Fibroblast of skin of left biceps (primary cell): ENCODE results near the gene OSBPL6.
A peak's percentile ranks its signal among the peaks of the same experiment; 100 is the strongest.
"Not testable (repeated sequence)": the region's sequence is repeated elsewhere in the genome, so short reads cannot be mapped to it uniquely, and the experiment has no call there.

Experiments used
- DNase-seq, 2 experiments: peaks; one replicate each; pipeline ENCODE4 v3.0.0-alpha.2; 2013; ENCODE audit warnings: low read depth in 2 of 2

The OSBPL6 gene

DNA sequence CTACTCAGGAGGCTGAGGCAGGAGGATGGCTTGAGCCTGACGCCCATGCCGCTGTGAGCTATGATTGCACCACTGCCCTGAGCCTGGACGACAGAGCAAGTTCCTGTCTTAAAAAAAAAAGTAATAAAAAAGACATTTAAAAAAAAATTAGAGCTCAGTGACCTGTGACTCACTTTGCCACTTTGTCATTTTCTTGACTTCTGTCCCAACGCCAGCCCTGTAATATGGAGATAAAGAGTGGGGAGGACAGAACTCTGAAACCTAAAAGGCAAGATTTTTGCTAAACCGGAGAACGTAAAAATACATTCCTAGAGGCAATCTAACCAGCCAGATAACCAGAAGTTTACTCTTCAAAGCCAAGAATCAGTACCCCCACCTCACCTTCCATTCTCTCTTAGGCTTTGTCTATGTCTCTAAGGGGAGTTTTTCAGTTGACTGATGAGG lies 207.7 kb downstream of the OSBPL6 start:
- no peak for DNase-seq

DNA sequence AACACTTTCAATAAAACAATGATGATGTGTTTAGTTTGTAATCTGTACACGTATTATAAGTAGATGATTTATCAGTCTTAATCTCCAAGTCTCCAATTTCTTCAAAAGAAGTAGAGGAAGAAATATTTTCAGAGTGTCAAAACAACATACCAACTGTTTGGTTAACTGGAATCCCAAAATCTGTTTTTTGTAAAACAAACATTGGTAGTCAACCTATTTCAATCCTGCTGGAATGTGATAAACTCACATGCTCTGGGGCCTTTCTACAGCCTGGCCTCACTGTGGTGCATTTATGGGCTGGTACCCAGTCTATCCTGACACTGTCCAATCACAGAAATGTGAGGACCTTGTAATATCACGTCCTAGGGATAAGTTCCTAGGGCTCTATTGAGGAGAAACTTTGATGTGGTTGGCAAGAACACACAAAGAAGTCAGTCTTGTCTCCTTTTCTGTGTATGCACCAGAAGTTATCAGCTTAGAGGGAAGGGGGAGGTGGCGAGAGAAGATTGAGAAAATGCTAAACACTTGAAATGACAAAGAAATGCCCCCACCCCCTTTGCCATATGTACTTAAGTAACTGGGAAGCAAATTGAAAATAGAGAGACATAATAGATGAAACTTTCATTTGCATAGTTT lies 209.5 kb downstream of the OSBPL6 start:
- no peak for DNase-seq

DNA sequence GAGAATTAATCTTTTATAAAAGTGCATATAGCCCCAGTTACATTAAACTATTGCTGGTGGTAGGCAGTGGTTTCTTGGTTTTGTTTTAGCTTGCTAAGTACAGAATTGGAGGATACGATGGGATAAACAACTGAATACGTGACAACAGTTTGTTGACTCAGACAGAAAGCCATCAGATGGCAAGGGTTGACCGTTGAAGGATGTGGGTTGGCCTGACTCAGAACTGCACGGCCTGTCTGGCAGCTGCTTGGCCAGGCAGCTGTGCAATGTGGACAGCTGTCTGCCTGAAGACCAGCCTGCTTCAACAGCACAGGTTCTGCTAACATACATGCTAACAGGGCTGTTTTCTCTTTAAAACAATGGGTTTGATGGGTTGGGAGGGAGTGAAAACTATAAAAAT lies 210.1 kb downstream of the OSBPL6 start:
- no peak for DNase-seq

DNA sequence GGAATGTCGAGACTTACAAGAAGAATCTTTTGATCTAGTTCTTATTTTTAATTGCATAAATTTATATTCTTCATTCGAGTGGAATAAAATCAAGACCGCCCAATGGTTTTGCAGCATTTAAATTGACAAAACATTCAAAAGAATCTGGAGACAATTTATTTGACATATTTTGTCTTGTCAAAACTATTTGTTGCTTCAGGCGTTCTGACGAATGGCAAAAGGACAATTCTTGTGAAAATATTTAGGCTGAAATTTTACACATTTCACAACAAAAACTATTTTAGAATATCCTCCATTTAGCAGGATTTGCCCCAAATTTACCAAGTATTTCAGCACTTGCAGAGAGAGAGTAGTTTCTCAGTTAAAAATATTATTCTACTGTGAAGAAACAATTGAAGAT lies 214.9 kb downstream of the OSBPL6 start:
- DNase-seq = no peak

DNA sequence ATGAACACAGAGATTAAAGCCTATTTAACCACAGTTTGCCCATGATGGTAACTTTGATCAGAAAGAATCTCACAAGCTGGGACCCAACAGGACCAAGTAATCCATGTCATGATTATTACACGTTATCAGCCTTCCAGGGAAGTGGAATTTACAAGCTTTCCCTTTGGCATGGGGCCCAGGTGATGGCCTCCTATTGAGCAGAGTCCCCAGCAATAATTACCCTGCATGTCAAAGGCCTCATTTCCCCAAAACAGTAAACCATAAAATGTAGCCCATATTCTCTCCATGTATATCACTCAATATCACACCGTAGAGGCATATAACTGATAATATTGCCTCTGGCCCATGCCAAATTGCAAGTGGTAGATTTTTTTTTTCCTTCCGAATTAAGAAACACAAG lies 217.7 kb downstream of the OSBPL6 start:
- no peak for DNase-seq

DNA sequence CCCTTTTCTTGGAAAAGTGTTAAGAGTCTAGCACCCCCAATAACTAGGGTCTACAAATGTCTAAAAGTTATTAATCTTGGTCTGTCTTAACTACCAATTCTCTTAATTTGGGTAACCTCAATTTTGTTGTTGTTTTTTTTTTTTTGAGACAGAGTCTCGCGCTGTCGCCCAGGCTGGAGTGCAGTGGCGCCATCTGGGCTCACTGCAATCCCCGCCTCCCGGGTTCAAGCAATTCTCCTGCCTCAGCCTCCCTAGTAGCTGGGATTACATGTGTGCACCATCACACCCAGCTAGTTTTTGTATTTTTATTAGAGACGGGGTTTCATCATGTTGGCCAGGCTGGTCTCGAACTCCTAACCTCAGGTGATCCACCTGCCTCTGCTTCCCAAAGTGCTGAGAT lies 218.1 kb downstream of the OSBPL6 start:
- DNase-seq = not testable (repeated sequence)

DNA sequence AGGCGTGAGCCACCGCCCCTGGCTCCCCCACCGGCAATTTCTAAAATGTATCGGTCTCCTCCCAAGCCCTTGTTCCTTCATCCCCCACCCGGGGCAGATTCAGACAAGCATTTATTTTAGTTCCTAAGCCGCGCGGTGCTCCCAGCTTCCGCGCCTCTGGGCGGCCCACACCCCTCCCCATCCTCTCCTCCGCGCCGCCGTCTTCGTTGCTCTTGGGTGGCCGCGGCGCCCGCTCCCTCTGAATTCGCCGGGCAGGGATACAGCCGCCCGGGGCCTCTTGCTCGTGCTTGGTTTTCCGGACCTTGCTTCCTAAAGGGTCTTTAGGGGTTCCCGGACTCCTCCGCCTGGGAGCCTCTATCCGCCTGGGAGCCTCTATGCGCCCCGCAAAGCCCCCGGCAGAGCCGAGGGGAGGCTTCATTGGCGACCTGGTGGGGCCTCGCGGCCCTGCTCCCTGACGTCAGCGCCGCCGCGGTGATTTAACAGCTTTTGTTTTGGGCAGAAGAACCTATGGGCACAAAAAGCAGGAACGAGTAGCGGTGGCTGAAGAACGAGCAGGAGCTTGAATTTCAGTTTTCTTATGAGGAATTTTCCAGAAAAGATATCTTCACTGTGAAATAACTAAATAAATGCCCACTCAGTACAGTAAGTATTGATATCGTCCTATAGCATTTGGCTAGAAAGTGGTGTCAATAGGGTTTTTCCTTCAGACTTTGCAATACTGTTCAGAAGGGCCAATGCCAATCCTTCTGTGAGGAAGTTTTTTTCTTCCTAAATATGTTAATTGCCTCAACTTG lies 219.4 kb downstream of the OSBPL6 start:
- peak in 1 of 2 experiments; percentile 38 for DNase-seq

DNA sequence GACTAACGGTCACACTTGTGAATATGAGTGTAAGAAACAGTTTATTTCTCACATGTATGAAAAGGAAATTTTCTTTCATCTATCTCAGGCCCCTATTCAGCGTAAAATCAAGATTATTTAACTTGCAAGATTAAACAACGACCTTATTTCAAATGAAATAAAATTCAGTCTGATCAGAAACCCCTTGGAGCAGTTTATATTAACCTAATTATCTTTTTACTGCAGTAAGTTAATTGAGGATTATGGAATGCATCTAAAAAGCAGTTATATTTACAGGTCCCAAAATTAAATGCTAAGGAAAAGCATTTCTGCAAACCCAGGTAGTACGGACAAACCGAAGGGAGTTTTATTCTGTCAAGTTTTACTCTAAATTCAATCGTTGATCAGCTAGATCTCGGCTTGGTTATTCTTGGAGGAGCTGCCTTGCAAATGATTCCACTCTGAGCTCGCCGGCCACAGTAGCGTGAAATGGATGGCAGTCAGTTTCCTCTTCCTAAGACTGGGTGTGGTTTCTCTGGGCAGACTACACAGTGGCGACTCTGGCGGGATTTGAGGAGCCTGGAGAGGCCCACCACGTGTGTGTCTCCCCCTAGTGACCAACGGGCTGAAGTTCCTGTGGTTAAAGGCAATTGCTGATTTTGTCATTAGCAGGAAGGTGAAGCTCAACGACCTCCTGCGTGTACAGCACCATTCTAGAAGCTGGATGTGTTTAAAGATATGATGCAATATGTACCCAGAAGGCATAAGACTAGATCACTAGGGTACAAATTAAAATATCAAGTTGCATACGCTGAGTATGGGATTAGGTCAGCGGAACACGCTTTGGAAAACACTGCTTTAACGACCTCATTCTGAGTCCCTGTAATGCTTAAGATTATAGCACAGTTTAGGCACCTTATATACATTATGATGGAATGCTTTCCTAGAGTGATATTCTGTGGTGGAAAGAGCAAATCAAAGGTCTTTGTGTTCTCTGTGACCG lies 220.2 kb downstream of the OSBPL6 start:
- DNase-seq = peak; percentile 84

DNA sequence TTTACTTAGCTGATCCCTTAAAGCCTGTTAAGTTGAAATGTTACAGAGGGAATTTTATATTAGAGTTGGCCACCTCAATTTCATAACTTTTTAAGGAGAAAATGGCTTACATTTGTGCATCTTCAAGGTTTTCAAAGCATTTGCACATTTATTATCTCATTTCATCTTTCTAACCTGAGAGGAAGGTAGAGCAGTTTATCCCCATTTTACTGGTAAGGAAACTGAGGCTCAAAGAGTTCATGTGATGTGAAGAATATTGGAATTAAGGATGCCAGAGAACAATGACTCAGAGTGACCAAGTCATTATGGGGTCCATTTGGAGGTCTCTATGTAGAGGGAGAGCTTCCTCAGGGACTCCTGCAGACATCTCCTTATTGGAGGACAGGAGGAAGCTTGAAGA lies 221.7 kb downstream of the OSBPL6 start:
- no peak for DNase-seq

DNA sequence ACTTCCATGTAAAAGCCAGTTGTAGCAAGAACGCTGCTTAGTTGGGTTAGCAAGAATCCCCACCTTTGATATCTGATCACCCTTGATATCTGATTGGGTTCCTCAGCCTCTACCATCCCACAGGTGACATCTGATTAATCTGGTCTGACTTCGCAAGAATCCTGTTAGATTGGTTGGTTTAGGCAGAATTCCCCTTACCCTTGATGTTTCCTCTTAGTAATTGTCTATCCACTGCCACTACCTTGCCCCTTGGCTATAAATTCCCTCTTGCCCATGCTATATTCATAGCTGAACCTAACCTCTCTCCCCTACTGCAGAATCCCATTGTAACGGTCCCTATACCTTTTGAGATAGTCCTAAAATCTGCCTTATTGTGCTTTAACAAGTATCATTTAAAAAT lies 223.6 kb downstream of the OSBPL6 start:
- no peak for DNase-seq

DNA sequence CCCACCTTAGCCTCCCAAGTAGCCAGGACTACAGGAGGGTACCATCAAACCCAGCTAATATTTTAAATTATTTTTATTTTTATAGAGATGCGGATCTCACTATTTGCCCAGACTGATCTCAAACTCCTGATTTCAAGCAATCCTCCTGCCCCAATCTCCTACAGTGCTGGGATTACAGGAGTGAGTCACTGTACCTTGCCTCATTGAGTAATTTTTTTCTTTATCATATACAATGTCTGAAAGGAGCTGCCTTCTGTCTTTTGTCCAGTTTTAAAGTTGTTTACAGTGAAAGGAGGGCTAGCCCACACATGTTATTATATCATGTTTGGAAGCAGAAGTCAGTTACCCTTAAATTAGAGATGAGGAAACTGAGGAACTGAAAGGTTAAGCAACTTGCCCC lies 224.1 kb downstream of the OSBPL6 start:
- DNase-seq = no peak

DNA sequence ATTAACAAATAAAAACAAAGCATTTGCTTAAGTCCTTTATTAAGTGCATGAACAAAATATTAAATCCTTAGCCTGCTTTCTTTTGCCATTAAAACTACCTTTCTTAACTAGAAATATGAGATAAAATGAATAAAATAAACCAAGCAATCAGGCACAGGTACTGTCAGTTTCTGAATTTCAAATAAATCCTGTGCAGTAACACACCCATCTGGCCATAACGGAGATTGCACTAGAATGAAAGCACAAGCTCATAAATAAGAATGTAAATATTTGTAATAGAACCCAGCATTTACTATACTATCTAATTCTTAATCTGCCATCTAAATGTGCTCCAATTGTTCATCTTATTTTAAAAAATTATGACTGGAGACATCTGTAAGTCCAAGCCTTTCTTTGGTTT lies 224.8 kb downstream of the OSBPL6 start:
- no peak for DNase-seq

DNA sequence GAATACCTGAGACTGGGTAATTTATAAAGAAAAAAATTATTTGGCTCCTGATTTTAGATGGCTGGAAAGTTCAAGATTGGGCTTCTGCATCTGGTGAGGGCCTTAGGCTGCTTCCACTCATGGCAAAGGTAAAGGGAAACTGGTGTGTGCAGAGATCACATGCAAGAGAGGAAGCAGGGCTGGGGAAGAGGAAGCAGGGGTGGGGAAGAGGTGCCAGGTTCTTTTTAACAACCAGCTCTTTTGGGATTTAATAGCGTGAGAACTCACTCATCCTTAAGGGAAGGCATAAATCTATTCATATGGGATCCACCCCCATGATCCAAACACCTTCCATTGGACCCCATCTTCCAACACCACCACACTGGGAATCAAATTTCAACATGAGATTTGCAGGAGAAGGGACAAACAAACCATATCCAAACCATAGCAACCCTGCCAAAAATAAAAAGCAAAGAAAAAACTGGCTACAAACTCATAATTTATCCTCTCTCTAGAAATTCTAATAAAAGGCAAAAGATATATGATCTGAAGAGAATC lies 226.2 kb downstream of the OSBPL6 start:
- no peak for DNase-seq

DNA sequence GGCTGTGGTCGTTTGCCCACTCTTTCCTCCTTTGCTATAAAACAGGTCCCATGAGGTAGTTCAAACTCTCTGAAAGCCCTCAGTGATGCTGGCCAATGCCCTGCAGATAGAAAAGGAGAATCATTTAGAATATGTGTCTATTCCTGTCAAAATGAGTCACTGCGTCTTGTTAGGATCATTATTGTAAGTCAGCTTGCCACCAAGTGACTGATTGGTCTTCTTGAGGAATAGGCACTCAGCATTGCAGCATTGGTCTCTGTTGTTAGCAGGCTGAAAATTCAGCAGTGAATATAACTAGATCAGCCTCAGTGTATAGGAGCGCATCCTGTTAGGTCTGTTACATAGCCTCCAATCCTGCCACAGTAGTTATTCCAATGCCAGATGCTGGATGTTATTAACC lies 227.8 kb downstream of the OSBPL6 start:
- DNase-seq = no peak

DNA sequence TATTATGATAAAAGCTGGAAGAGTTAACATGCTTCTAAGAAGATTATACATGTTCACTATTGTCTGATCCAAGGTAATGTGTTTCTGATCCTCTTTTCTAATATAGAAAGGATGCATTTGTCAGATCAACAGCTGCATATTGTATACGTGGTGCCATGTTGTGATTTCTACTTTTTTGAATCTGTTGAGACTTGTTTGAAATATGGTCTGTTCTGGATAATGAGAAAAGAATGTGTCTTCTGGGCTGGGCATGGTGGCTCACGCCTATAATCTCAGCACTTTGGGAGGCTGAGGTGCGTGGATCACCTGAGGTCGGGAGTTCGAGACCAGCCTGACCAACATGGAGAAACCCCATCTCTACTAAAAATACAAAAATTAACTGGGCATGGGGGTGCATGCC lies 229.4 kb downstream of the OSBPL6 start:
- DNase-seq = not testable (repeated sequence)

DNA sequence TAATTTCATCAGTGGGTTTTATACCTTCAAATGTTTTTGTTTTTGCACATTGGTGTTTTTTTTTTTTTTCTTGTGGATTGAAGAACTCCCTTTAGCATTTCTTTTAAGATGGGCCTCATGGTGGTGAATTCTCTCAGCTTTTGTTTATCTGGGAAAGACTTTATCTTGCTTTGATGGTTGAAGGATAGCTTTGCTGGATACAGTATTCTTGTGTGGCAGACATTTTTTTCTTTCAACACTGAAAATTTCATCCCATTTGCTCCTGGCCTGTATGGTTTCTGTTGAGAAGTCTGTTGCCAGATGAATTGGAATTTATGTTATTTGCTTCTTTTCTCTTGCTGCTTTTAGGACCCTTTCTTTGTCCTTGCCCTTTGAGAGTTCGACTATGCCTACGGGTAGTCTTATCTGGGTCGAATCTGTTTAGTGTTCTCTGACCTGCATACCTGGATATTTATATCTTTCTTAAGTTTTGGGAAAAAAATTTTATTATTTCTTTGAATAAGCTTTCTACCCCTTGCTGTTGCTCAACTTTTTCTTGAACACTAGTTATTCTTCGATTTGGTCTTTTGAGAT lies 231.0 kb downstream of the OSBPL6 start:
- DNase-seq = no peak

DNA sequence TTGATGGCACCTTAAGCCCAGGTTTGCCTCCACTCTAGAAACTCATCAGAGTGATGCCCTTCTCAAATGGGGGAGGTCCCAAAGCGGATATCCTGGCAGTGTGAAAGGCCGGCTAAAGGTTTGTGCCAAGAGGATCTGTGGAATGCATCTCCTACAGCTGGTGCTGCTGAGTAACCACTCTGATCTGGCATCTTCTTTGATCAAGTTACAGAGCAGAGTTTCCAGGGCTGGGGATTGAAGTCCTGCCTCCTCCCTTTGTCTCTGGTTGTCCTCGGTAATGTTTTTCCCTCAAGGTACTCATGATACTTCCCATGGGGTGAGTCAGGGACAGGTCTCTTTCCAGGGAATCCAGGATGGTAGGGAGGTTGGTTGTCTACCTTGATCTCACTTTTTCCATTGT lies 232.1 kb downstream of the OSBPL6 start:
- DNase-seq = no peak

DNA sequence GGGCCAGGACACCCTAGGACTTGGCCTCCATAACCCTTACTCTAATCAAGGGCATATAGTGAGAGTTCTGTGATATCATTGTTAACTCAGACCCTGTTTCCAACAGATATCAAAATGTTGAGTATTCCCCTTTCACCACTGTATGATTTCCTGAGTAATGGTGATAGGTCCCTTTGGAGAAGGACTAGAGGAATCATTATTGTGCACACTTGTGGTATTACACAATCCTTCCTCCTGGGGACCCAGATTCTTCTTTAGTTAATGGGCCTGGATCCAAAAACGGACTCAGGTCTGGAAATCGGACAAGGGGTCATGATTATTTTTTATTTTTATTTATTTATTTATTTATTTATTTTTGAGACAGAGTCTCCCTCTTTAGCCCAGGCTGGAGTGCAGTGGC lies 233.1 kb downstream of the OSBPL6 start:
- DNase-seq = no peak

DNA sequence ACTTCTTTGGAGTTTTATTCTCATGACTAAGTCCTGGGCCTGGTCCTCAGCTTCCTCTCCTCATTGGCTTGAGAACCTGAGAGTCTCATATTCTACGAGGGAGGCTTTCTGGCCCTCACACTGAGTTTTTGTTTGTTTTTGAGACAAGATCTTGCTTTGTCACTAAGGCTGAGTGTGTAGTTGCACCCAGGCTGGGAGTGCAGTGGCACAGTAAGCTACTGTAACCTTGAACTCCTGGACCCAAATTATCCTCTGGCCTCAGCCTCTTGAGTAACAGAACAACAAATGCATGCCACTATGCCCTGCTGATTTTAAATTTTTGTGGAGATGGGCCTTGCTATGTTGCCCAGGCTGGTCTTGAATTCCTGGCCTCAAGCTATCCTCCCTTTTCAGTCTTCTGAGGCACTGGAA lies 234.1 kb downstream of the OSBPL6 start:
- no peak for DNase-seq

DNA sequence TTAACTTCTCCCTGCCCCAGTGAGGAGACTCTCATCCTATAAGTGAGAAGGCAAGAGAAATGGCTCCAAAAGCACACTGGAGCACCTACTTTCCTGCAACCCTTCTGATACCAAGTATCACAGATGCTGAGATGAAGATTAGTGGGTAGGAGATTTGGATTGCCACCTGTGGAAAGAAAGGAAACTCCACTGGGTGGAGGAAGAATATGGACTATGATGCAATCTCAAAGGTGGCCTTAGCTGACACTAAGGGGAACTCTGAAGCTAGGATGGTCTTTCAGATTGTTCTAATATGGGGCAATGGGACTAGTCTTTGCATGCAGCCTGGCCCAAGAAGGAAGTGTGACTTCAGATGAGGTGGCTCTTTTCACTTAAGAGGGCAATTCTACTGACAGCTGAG lies 235.0 kb downstream of the OSBPL6 start:
- DNase-seq = no peak

DNA sequence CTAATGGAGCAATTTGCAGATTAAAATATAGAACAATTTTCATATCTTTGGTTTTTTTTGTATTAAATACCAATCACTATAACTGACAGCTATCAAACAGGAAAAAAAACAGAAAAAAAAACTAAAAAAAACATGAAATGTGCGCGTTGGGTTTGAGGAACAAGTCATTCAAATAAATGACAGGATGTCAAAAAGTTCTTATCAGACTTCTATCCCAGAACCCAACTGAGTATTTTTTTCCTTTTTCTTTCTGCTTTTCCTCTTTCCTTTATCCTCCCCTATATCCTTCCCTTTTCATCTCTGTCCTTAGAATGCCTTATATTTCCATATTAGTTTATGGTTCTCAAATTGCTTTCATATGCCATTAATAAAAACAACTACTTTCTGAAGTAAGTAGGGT lies 242.3 kb downstream of the OSBPL6 start:
- no peak for DNase-seq

DNA sequence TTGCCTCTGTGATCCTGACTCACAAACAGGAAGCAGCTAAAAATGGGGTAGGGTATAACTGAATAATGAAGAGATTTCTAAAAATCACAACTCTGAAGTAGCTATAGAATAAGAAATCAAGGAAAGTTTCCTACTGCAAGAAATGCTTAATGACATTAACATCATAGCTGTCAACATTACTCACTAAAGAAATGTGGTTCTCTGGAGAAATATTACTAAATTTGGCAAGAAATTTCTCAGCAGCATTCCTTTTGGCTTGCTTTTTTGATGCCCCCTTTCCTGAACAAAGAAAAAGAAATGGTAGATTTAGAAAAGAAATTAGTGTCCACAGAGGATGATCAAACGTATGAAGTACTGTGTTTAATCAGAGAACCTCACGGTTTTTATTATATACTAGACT lies 247.1 kb downstream of the OSBPL6 start:
- DNase-seq = peak; percentile 9 to 10
